ENCODE measurements around the gene ITPR1. TPM values are rescaled to one million over a fixed set of nuclear protein-coding genes. Genes with fewer than 3 reads are reported as not detected.

ITPR1 gene
- total and polyA plus RNA-seq, 2 of the 4 experiments (the other 2 are of a cell fraction), result 1.8 to 5.7 TPM

DNA sequence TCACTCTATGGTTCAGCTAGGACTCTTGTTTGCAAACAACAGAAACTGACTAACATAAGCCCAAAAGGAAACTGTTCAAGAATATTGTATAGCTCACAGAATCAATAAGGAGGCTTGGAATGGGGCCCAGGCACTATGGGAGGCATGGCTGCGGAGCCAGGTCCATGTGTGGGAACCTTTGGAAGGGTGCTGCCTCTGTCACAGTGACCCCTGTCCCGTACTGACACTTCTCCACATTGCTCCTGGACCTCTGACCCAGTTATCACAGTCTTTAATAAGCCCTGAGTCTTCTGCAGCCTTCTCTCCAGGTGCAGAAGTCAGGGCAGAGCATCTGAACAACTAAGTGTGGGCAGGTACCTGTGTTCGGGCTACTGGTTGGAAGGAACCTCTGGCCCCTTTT is 121.8 kb downstream of the ITPR1 start:
- H2BK5ac ChIP-seq (ENCODE audit: low read depth, low read length, poor library complexity, severe bottlenecking), result no peak overlapping the region
- H3K9ac ChIP-seq (ENCODE audit: low read depth, low read length), result no peak overlapping the region
- no peak overlapping the region for H3K23ac ChIP-seq (ENCODE audit: low read depth, low read length)
- no peak overlapping the region for H2BK15ac ChIP-seq (ENCODE audit: low read depth, low read length)
- DNase-seq, result no peak
- no peak overlapping the region for H2AK5ac ChIP-seq (ENCODE audit: low read depth, low read length)
- dilution Hi-C loops (cut with HindIII; ENCODE audit: low sequenced_read_pairs, unreplicated experiment) (no loop called here), in situ Hi-C loops (cut with MboI; ENCODE audit: low sequenced_read_pairs) (no loop called here), intact Hi-C loops (cut with micrococcal nuclease) (no loop called here)
- H2AK9ac ChIP-seq (replicated peaks; ENCODE audit: low read depth, low read length, poor library complexity), result no peak overlapping the region
- no peak for ATAC-seq (ENCODE audit: low read depth)
- no peaks in the 10 kb centered on the region for H3K36me3 ChIP-seq (ENCODE audit: control insufficient read depth, insufficient read depth, low read length)
- no peak overlapping the region for H4K5ac ChIP-seq (ENCODE audit: low read depth, low read length)
- no peaks in the 10 kb centered on the region for H3K4me1 ChIP-seq (ENCODE audit: control insufficient read depth, insufficient read depth, low read length)
- CTCF ChIA-PET, result no interaction called here
- H3K56ac ChIP-seq (ENCODE audit: extremely low read depth, insufficient read depth, low read length), result no peak overlapping the region
- no peak overlapping the region for H2BK120ac ChIP-seq (ENCODE audit: low read depth, low read length)
- no peak overlapping the region for H3K18ac ChIP-seq (ENCODE audit: low read depth, low read length)
- POLR2A ChIA-PET (ENCODE audit: unreplicated experiment), result no interaction called here
- no TSS peak for BruUV-seq (replicated peaks)
- no peak overlapping the region for H3K4me2 ChIP-seq (ENCODE audit: low read depth, low read length)
- TF ChIP-seq POLR2A (IDR thresholded peaks at IDR 0.05; ENCODE audit: low read depth, low read length), result no peak
- no peak for TF ChIP-seq RCOR1 (IDR thresholded peaks at IDR 0.05; ENCODE audit: insufficient replicate concordance, low read length)
- TF ChIP-seq MAFK (IDR thresholded peaks at IDR 0.05; ENCODE audit: low read depth, low read length), result no peak
- TF ChIP-seq RFX5 (IDR thresholded peaks at IDR 0.05; ENCODE audit: low read depth, low read length), result no peak
- TF ChIP-seq BHLHE40 (IDR thresholded peaks at IDR 0.05; ENCODE audit: low read depth, low read length), result no peak
- TF ChIP-seq MXI1 (IDR thresholded peaks at IDR 0.05; ENCODE audit: borderline replicate concordance, low read depth, low read length), result no peak
- TF ChIP-seq FOS (IDR thresholded peaks at IDR 0.05; ENCODE audit: low read depth, low read length), result no peak
- TF ChIP-seq CEBPB (IDR thresholded peaks at IDR 0.05; ENCODE audit: low read depth, low read length), result no peak
- no peak for TF ChIP-seq NFE2L2 (IDR thresholded peaks at IDR 0.05; ENCODE audit: low read depth, low read length)
- TF ChIP-seq MAZ (IDR thresholded peaks at IDR 0.05; ENCODE audit: borderline replicate concordance, low read depth, low read length), result no peak
- TF ChIP-seq RAD21 (IDR thresholded peaks at IDR 0.05; ENCODE audit: low read length), result no peak
- TF ChIP-seq, protein P1, sequence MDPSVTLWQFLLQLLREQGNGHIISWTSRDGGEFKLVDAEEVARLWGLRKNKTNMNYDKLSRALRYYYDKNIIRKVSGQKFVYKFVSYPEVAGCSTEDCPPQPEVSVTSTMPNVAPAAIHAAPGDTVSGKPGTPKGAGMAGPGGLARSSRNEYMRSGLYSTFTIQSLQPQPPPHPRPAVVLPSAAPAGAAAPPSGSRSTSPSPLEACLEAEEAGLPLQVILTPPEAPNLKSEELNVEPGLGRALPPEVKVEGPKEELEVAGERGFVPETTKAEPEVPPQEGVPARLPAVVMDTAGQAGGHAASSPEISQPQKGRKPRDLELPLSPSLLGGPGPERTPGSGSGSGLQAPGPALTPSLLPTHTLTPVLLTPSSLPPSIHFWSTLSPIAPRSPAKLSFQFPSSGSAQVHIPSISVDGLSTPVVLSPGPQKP (IDR thresholded peaks at IDR 0.05; ENCODE audit: borderline replicate concordance, low read depth, low read length), result no peak
- TF ChIP-seq, protein P2, sequence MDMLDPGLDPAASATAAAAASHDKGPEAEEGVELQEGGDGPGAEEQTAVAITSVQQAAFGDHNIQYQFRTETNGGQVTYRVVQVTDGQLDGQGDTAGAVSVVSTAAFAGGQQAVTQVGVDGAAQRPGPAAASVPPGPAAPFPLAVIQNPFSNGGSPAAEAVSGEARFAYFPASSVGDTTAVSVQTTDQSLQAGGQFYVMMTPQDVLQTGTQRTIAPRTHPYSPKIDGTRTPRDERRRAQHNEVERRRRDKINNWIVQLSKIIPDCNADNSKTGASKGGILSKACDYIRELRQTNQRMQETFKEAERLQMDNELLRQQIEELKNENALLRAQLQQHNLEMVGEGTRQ (IDR thresholded peaks at IDR 0.05; ENCODE audit: low read depth, low read length), result no peak
- TF ChIP-seq, protein P3, sequence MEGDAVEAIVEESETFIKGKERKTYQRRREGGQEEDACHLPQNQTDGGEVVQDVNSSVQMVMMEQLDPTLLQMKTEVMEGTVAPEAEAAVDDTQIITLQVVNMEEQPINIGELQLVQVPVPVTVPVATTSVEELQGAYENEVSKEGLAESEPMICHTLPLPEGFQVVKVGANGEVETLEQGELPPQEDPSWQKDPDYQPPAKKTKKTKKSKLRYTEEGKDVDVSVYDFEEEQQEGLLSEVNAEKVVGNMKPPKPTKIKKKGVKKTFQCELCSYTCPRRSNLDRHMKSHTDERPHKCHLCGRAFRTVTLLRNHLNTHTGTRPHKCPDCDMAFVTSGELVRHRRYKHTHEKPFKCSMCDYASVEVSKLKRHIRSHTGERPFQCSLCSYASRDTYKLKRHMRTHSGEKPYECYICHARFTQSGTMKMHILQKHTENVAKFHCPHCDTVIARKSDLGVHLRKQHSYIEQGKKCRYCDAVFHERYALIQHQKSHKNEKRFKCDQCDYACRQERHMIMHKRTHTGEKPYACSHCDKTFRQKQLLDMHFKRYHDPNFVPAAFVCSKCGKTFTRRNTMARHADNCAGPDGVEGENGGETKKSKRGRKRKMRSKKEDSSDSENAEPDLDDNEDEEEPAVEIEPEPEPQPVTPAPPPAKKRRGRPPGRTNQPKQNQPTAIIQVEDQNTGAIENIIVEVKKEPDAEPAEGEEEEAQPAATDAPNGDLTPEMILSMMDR (conservative IDR thresholded peaks at IDR 0.05; ENCODE audit: low read depth, low read length), result no peak
- TF ChIP-seq SMC3 (IDR thresholded peaks at IDR 0.05; ENCODE audit: low read depth, low read length), result no peak
- TF ChIP-seq CHD1 (IDR thresholded peaks at IDR 0.05; ENCODE audit: low read depth, low read length), result no peak
- H3K79me1 ChIP-seq (ENCODE audit: low read depth in 1 of 2, low read length in 2 of 2), result no peaks in the 10 kb centered on the region
- H3K4me3 ChIP-seq (ENCODE audit: insufficient read depth, low read depth, low read length), result no peak overlapping the region
- H3K14ac ChIP-seq (replicated peaks; ENCODE audit: low read depth, low read length), result no peak overlapping the region
- H3K9me3 ChIP-seq (ENCODE audit: control insufficient read depth, insufficient read depth, low read length), result no peaks in the 10 kb centered on the region
- no peak overlapping the region for H3K27ac ChIP-seq (ENCODE audit: insufficient read depth, low read length)
- no peaks in the 10 kb centered on the region for H4K20me1 ChIP-seq (ENCODE audit: insufficient read depth, low read length)
- H2BK20ac ChIP-seq (ENCODE audit: low read depth, low read length), result no peak overlapping the region
- H2AFZ ChIP-seq (replicated peaks; ENCODE audit: low read length, poor library complexity), result no peak overlapping the region
- no CpG with 5 or more reads among the region's 3 CpGs for WGBS, 2 experiments (ENCODE audit: extremely low coverage in 2 of 2, insufficient read length in 1 of 2)
- peaks cover 3% of the 10 kb centered on the region for H3K27me3 ChIP-seq (ENCODE audit: control insufficient read depth, insufficient read depth, low read length)
- H4K91ac ChIP-seq (ENCODE audit: insufficient read depth, low read depth, low read length), result no peak overlapping the region
- no peak overlapping the region for H4K8ac ChIP-seq (ENCODE audit: low read depth in 2 of 2, low read length in 2 of 2)
- no peak overlapping the region for H3K4ac ChIP-seq (ENCODE audit: low read depth, low read length)
- no peaks in the 10 kb centered on the region for H3K9me1 ChIP-seq (ENCODE audit: insufficient read depth, low read length)
